GM12892 (cell line): ENCODE measurements around the gene IGLL1.

Experiments
- POLR2A ChIP-seq: IDR thresholded peaks from 2 replicates; pipeline ENCODE4 v1.6.1; 2011; ENCODE audit warnings: low read depth, low read length, control low read depth
- POLR2AphosphoS5 ChIP-seq: IDR thresholded peaks from 2 replicates; pipeline ENCODE4 v1.6.1; 2011; ENCODE audit warnings: low read depth, low read length, control low read depth
- TAF1 ChIP-seq: IDR thresholded peaks from 2 replicates; pipeline ENCODE4 v1.6.1; 2011; ENCODE audit warnings: low read depth, mild to moderate bottlenecking, control low read depth, low read length, borderline replicate concordance

GRCh38 chr22:23547818-23548500, 32.1 kb downstream of the IGLL1 start:
- TF ChIP-seq POLR2AphosphoS5 (no peak), TAF1 (no peak), POLR2A (no peak)
